Transverse colon (tissue), 4 donors: Measurements from ENCODE around the gene TRAF2.
A peak's percentile ranks its signal among the peaks of the same experiment; 100 is the strongest.

Experiments used
- EP300 ChIP-seq: sonication (generic); formaldehyde crosslinking; IDR thresholded peaks from one replicate; pipeline ENCODE4 v1.6.1; 2017; ENCODE audit warnings: antibody characterized with exemption, low read depth
- POLR2A ChIP-seq: fragments of 450-650 bp; IDR thresholded peaks from one replicate; pipeline ENCODE4 v1.6.1; 2016; ENCODE audit warnings: antibody characterized with exemption, mild to moderate bottlenecking, moderate library complexity
- POLR2AphosphoS5 ChIP-seq, 3 donors: sonication (generic); formaldehyde crosslinking; IDR thresholded peaks; one replicate each; pipeline ENCODE4 v1.6.1; 2016; ENCODE audit warnings: antibody characterized with exemption in 3 of 3
- TF ChIP-seq, protein P1 (sequence below), 5 experiments: fragments of 200-600 bp in 3 of 5; fragments of 450-650 bp in 2 of 5; sonication (generic) in 3 of 5; IDR thresholded peaks; 1 replicate in 2 of 5; 2 replicates in 3 of 5; pipeline ENCODE4 v1.5.1; 2016 to 2017; ENCODE audit warnings: antibody characterized with exemption in 5 of 5, inconsistent platforms in 3 of 5, mild to moderate bottlenecking in 2 of 5, moderate library complexity in 1 of 5

DNA sequence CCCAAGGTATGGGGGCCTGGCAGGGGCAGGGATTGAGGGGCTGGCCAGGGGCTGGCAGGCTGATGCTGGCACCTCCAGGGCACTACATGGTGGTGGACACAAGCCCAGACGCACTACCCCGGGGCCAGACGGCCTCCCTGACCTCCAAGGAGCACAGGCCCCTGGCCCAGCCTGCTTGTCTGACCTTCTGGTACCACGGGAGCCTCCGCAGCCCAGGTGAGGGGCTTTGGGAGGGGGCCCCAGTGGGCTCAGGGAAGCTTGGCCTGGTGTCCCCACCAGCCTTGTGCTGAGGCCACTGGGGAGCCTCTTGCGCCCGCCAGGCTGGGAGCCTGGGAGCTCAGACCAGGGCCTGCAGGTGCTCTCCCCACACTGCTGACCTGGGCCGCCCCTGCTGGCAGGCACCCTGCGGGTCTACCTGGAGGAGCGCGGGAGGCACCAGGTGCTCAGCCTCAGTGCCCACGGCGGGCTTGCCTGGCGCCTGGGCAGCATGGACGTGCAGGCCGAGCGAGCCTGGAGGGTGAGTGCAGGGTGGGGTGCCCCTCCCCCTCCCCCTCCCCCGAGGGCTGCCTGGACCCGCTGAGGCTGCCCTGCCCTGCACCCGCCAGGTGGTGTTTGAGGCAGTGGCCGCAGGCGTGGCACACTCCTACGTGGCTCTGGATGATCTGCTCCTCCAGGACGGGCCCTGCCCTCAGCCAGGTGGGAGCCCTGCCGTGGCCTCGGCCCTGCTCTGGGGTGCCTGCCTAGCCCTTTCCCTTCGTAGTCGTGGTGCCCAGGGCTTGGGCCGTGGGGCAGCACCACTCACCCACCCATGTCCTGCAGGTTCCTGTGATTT is 28.5 kb upstream of the TRAF2 start:
- TF ChIP-seq, protein P1, sequence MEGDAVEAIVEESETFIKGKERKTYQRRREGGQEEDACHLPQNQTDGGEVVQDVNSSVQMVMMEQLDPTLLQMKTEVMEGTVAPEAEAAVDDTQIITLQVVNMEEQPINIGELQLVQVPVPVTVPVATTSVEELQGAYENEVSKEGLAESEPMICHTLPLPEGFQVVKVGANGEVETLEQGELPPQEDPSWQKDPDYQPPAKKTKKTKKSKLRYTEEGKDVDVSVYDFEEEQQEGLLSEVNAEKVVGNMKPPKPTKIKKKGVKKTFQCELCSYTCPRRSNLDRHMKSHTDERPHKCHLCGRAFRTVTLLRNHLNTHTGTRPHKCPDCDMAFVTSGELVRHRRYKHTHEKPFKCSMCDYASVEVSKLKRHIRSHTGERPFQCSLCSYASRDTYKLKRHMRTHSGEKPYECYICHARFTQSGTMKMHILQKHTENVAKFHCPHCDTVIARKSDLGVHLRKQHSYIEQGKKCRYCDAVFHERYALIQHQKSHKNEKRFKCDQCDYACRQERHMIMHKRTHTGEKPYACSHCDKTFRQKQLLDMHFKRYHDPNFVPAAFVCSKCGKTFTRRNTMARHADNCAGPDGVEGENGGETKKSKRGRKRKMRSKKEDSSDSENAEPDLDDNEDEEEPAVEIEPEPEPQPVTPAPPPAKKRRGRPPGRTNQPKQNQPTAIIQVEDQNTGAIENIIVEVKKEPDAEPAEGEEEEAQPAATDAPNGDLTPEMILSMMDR (IDR thresholded peaks at IDR 0.05), result peak in 2 of 5 experiments; percentile 23 to 55
- TF ChIP-seq POLR2A, result peak; percentile 27
- TF ChIP-seq POLR2AphosphoS5 (IDR thresholded peaks at IDR 0.05), result peak in 2 of 3 donors; percentile 22 to 64
- no peak for TF ChIP-seq EP300
